Left lobe of liver (tissue), 2 donors: ENCODE results near the gene COLEC12. TPM values are rescaled to one million over a fixed set of nuclear protein-coding genes. Genes with fewer than 3 reads are reported as not detected.

Experiments used
- ATAC-seq: fragments of 200-7000 bp; cut with Tn5 transposase; one replicate; pipeline ENCODE4 v1.9.1; 2020; ENCODE audit warnings: mild to moderate bottlenecking, moderate library complexity
- DNase-seq: peaks from one replicate; pipeline ENCODE4 v3.0.0-alpha.2; 2020; ENCODE audit warnings: low spot score
- total RNA-seq: library from RNA; stranded (reverse); gene quantifications from one replicate; pipeline ENCODE4 v1.2.1, GENCODE V29; 2021
- donor health status: DM: no; HTN: no; CAD: no; lungs with moderate emphysema.
- donor health status: DM: no; HTN: yes; CAD: no.

The COLEC12 gene
- total RNA-seq, 1 donor from 2014 or later, result 0.08 TPM

GRCh38 chr18:365651-366050 is 134.8 kb downstream of the COLEC12 start:
- no peak for ATAC-seq
- DNase-seq, result no peak

- ATAC-seq, result no peak
- no peak for DNase-seq
Measured at GRCh38 chr18:364256-364826, 136.2 kb downstream of the COLEC12 start.

- no peak for ATAC-seq
- DNase-seq, result no peak
Measured at GRCh38 chr18:363301-364085, 137.0 kb downstream of the COLEC12 start.

- ATAC-seq (no peak), DNase-seq (no peak)
Measured at GRCh38 chr18:362311-363290, 137.9 kb downstream of the COLEC12 start.

GRCh38 chr18:361941-362310 is 138.6 kb downstream of the COLEC12 start:
- ATAC-seq (no peak), DNase-seq (no peak)

GRCh38 chr18:361100-361732 is 139.3 kb downstream of the COLEC12 start:
- ATAC-seq, result no peak
- no peak for DNase-seq

- no peak for ATAC-seq
- DNase-seq, result no peak
Measured at GRCh38 chr18:360676-361075, 139.8 kb downstream of the COLEC12 start.

- DNase-seq (no peak), ATAC-seq (no peak)
Measured at GRCh38 chr18:356778-357177, 143.7 kb downstream of the COLEC12 start.

GRCh38 chr18:355678-356077 is 144.8 kb downstream of the COLEC12 start:
- no peak for ATAC-seq
- no peak for DNase-seq

- DNase-seq, result no peak
- ATAC-seq, result no peak
Measured at GRCh38 chr18:354471-354870, 146.0 kb downstream of the COLEC12 start.

- DNase-seq, result no peak
- ATAC-seq, result no peak
Measured at GRCh38 chr18:354003-354402, 146.5 kb downstream of the COLEC12 start.

- DNase-seq (no peak), ATAC-seq (no peak)
Measured at GRCh38 chr18:352438-352837, 148.1 kb downstream of the COLEC12 start.

- DNase-seq (no peak), ATAC-seq (no peak)
Measured at GRCh38 chr18:350953-351572, 149.4 kb downstream of the COLEC12 start.

GRCh38 chr18:346600-346999 is 153.9 kb downstream of the COLEC12 start:
- DNase-seq (no peak), ATAC-seq (no peak)

GRCh38 chr18:341102-341501 is 159.4 kb downstream of the COLEC12 start:
- ATAC-seq (no peak), DNase-seq (no peak)

- no peak for ATAC-seq
Measured at GRCh38 chr18:340044-340443, 160.5 kb downstream of the COLEC12 start.

GRCh38 chr18:339200-339599 is 161.3 kb downstream of the COLEC12 start:
- no peak for DNase-seq
- no peak for ATAC-seq

More at GRCh38 chr18:340044-340443, 160.5 kb downstream of the COLEC12 start:
- no peak for DNase-seq

GRCh38 chr18:336713-337112 is 163.8 kb downstream of the COLEC12 start:
- DNase-seq (no peak), ATAC-seq (no peak)

- no peak for ATAC-seq
- no peak for DNase-seq
Measured at GRCh38 chr18:335733-336132, 164.8 kb downstream of the COLEC12 start.

GRCh38 chr18:334575-335132 is 165.8 kb downstream of the COLEC12 start:
- DNase-seq (no peak), ATAC-seq (no peak)
